Stimulated activated CD4-positive, alpha-beta T cell treated with anti-CD3 and anti-CD28 coated beads, Interleukin-4, amount 100 ng/mL, for 4 hours (primary cell): ENCODE results near the gene ZC3H10.
A peak's percentile ranks its signal among the peaks of the same experiment; 100 is the strongest.
"Not testable (repeated sequence)": the region's sequence is repeated elsewhere in the genome, so short reads cannot be mapped to it uniquely, and the experiment has no call there.

Experiments used
- DNase-seq, 2 experiments: peaks; one replicate each; pipeline ENCODE4 v3.0.0-alpha.2; 2020

ZC3H10 gene

DNA sequence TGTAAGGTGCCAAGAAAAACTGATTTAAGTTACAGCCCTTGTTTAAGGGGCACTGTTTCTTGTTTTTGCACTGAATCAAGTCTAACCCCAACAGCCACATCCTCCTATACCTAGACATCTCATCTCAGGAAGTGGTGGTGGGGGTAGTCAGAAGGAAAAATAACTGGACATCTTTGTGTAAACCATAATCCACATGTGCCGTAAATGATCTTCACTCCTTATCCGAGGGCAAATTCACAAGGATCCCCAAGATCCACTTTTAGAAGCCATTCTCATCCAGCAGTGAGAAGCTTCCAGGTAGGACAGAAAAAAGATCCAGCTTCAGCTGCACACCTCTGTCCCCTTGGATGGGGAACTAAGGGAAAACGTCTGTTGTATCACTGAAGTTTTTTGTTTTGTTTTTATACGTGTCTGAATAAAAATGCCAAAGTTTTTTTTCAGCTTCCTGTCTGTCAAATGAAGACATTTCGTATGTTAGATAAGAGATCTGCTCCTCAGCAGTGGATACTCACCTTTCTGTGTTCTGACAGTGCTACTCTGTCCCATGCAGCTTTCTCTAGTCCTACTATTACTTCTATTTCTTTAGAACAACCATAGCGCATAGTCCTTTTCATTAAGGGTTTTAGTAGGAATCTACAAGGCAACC is 14.9 kb upstream of the ZC3H10 start:
- no peak for DNase-seq

DNA sequence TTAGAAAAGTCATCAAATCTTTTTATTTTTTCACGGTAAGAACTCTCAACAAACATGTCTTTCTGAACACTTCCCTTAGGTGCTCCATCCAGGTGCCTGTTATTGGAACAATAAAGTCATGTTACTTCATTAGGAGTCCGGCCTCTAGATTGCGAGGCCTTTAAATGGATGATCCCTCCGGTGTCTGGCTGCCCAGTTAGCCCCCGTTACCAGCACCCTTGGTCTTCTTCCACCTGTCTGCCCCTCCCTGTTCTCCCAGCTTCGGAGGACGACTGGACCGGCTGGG is 14.3 kb upstream of the ZC3H10 start:
- no peak for DNase-seq

DNA sequence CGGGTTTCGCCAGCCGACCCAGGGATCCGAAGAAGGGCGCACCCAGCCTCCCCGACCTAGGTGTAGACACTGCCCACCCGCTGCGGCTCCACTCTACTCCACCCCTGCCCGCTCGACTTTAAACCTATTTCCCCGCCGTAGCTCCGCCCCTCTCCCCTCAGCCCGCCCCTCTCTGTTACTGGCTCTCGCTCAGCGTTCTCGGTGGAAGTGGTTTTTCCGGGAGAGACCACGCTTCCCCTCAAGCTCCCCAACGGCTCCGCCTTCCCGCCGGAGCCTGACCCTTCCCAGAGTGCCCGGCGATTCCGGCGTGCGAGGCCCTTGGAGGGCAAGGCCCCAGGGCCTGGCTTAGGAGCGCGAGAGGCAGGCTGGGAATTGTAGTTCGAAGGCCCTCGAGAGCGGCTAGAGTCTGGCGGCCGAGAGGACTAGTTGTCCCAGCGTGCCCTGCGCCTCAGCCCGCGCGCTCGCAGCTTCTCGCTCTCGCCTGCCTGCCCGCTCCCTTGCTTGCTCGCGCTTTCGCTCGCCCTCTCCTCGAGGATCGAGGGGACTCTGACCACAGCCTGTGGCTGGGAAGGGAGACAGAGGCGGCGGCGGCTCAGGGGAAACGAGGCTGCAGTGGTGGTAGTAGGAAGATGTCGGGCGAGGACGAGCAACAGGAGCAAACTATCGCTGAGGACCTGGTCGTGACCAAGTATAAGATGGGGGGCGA is 13.8 kb upstream of the ZC3H10 start, which contains the start of gene PA2G4:
PA2G4 (plus strand) TSS at position 451 of the 706 bp plus-strand sequence; CDS start at position 630, 179 bp downstream.
- peak; percentile 96 to 97 for DNase-seq

DNA sequence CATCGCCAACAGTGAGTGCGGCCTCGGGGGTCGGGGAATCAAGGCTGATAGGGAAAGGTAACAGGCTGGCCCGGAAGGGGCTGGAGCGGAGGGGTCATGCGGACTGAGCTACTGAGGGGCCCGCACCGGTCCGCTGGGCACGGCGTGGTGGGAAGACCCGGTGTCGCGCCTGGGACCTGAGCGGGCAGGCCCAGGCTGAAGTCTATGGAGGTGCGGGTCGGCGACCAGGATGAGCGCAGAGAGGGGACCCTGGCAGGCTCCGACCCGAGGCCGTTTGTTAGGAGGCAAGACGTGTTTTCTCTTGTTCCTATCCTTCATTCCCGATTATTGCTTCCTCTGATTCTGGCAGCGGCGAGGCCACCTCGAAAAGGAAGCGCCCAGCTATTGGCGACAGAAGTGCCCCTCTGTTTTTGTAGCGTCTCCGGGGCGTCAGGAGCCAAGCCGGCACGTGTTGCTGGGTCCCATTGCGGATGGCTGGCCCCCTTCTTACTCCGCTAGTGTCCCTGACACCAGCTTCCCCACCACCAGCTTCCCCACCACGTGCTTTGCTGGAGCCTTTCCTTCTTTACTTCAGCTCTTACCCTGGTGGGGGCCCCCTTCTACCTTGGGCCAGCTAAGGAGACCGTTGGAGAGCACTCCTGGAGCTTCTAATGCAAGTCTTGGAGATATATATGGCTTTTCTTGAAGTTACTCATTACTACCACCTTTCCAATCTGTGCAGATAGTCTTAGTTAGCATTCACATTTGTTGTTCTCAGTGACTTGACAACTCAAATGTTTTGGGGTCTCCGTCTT is 13.1 kb upstream of the ZC3H10 start:
- DNase-seq, result peak; percentile 16 to 41

DNA sequence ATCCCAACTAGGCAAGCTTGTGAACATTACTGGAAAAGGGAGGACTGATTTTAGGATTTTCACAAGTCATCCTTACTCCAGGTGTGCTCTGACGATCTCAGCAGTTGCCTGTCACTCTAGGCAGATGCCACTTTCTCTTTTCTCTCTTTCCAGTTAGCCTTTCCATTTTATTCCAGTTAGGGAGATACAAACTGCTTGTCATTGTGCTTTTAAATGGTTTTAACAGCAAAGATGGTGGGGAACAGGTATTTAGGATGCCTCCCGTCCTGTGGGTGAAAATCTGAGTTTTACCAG is 12.5 kb upstream of the ZC3H10 start:
- DNase-seq, result no peak

DNA sequence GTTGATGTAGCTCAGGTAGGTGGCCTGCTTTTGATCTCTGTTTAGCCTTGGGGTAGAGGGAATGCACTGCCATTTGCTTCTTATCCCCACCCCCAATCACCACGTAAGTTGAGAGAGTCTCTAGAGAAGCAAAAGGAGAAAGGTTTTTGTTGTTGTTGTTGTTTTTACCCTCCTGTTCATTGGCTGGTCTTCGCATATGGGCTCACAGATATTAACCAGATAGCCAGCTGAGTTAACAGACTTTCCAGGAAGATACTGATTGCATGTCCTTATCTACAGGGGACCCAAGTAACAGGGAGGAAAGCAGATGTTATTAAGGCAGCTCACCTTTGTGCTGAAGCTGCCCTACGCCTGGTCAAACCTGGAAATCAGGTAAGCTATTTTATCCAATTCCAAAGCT is 10.8 kb upstream of the ZC3H10 start:
- DNase-seq, result no peak

DNA sequence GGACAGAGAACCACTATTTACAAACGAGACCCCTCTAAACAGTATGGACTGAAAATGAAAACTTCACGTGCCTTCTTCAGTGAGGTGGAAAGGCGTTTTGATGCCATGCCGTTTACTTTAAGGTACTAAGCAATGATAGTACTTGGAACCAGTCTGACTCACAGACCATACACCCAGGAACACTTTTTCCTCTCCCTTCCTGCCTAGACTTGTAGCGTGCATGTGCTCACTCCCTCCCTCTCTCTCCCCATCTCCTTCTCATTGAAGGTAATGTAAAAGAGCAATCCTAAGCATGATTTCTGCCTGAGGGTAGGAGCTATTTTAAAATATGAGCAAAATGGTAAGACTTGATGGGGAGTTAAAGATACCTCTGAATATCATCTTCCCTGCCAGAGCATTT is 7.5 kb upstream of the ZC3H10 start:
- DNase-seq, result no peak

DNA sequence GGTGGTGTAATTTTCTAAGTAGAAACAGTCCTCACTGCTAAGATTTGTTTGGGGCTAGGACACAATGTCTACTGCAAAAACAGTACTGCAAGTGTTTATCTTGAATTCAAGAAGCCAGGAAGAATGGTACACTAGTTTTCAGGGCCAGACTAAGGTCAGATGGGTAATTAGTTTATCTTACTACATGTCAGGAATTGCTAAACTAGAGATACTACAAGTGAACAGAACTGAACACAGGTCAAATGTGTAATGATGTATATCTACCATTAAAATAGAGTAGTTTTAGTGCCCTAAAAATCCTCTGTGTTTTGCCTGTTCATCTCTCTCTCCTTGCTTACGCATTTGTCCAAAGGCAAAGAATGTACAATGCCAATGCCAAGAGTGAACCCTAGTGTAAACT is 4.0 kb upstream of the ZC3H10 start:
- no peak for DNase-seq

DNA sequence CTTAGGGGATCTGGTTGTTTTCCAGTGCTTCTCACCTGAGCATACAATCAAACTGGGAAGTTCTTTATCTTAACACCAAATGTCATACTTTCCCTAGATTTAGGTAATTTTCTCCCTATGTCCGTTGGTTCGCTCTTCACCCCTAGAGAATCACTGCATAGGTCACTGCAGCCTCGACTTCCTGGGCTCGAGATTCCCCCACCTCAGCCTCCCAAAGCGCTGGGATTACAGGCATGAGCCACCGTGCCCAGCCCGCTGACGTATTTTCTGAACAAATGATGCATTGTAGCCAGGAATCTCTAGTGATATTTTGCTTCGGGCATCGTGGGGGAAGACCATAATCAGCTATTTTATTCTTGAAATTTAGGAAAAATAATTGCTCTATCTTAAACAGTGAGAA is 2.7 kb upstream of the ZC3H10 start:
- DNase-seq, result no peak

DNA sequence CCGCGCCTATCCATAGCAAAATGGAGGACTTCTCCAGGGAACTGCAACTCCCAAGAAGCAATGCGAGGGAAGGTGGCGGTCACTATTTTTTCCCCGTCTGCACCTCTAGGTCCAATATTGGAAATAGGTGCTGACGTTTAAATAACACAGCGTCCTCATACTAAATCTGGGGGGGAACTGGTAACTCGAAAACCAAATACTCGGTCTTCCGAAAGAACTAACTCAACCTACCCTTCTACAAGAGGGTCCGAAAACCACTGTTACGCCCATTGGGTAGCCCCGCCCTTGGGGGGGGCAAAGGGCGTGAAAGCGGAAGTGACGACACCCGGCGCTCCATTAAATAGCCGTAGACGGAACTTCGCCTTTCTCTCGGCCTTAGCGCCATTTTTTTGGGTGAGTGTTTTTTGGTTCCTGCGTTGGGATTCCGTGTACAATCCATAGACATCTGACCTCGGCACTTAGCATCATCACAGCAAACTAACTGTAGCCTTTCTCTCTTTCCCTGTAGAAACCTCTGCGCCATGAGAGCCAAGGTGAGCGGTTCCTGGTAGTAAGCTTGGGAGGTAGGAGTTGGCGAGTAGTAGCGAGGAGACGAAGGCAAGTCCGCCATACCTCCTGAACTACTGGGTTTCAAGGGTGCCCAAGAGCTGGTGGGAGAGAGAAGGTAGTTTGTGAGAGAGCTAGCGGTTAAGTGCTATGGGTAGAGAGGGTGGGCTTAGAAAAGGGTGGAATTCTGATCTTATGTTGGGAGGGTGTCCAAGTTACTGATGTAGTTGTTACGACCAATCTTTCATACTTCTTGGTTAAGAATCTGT is 1.6 kb upstream of the ZC3H10 start, which contains the start of gene RPL41:
RPL41 (plus strand) TSS at position 367 of the 815 bp plus-strand sequence.
- peak; percentile 90 to 92 for DNase-seq

DNA sequence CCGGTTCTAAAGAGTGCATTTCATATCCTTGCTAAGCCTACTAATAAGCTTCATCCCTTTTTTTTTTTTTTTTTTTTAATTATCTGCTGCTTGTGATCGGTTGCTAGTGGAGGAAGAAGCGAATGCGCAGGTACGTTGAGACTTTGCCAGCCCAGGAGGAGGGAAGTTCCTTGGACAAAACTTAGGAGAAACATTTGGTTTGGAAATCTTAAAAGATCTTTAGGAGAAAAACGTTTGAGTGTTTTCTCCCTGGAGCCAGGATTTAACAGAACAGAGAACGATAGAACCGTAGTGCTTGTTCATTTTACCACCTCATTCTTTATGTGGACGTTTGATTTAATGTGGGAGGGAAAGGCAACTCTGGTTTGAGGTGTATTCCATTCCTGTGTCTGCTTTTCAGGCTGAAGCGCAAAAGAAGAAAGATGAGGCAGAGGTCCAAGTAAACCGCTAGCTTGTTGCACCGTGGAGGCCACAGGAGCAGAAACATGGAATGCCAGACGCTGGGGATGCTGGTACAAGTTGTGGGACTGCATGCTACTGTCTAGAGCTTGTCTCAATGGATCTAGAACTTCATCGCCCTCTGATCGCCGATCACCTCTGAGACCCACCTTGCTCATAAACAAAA is 872 bp upstream of the ZC3H10 start:
- not testable (repeated sequence) for DNase-seq

DNA sequence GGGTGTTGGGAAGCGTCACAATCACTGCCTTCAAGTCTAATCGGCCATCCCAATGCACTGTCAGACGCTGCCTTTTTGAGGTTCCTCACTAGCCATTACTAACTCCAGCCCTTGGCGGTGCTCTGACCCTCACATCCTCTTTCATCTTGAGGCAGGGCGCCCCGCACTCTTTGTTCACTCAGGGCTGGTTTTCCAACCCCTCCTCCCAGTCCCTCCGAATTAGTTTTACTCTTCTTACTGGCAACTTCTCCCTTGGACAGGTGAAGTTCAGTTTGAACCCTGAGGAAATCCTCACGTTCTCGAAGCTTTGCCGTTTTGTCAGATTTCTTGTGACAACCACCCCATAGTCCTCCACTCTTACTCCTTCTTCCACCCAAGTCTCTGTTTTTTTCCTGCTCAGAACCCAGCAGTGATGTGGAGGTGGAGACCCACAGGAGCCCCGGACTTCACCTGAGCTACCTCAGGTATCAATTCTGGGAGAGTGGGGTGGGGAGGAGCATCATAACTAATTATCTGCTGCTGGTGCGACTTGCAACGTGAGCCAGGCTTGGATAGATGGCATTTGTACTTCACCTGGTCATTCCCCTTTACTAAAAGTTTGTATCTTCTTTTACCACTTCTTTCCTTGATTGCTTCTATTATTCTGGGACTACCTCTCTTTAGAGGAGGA is 757 bp downstream of the ZC3H10 start:
- DNase-seq, result no peak

DNA sequence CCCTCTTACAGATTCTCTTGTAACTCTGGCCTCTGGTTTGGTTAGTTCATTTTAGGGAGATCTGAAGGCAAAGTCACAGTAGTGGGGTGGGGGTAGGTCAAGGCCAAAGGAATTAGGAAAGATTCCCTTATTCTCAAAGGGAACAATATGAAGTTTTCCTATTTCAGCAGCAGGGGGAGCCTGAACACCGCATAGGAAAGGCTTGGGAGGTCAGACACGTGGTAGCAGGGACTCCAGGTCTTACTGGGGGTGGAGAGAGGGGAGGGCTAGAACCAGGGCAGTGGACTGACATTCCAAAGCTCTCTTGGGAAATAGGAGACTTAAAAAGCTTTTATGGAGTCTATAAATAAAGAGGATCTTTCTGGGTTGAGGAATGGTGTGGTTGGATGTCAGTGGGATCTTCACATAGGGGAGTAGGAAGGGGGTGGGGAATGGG is 1.3 kb downstream of the ZC3H10 start:
- peak; percentile 43 to 67 for DNase-seq

DNA sequence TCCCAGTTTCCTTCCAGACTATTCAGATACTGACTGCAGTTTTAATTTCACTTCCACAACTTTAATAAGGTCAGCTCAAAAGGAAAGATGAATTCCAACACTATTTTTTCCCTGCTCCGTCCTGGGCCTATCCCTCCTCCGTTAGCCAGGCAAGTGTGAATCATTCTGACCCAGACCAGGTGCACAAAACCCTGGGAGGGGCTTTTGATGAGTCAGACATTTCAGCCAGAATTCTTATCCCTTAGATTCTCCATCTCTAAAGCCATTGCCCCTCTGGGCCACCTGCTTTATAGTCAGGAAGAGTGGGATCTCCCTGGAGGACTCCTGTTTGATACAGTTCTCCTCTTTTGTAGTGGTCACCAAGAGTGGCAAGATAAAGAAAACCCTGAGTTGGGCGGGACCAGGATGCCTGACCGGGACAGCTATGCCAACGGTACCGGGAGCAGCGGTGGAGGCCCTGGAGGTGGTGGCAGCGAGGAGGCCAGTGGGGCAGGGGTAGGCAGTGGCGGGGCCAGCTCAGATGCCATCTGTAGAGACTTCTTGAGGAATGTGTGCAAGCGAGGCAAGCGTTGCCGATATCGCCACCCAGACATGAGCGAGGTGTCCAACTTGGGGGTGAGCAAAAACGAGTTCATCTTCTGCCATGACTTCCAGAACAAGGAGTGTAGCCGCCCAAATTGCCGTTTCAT is 2.2 kb downstream of the ZC3H10 start:
- DNase-seq, result no peak

DNA sequence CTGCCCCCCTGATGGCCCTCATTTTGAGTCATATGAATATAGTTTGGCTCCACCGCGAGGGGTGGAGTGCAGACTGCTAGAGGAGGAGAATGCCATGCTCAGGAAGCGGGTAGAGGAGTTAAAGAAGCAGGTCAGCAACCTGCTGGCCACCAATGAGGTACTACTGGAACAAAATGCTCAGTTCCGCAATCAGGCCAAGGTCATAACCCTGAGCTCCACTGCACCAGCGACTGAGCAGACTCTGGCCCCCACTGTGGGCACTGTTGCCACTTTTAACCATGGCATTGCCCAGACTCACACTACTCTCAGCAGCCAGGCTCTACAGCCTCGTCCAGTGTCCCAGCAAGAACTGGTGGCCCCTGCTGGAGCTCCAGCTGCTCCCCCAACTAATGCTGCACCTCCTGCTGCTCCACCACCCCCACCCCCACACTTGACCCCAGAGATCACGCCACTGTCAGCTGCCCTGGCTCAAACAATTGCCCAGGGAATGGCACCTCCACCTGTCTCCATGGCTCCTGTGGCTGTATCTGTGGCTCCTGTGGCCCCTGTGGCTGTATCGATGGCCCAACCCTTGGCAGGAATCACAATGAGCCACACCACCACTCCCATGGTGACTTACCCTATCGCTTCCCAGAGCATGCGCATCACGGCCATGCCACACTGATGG is 3.3 kb downstream of the ZC3H10 start:
- DNase-seq, result no peak

DNA sequence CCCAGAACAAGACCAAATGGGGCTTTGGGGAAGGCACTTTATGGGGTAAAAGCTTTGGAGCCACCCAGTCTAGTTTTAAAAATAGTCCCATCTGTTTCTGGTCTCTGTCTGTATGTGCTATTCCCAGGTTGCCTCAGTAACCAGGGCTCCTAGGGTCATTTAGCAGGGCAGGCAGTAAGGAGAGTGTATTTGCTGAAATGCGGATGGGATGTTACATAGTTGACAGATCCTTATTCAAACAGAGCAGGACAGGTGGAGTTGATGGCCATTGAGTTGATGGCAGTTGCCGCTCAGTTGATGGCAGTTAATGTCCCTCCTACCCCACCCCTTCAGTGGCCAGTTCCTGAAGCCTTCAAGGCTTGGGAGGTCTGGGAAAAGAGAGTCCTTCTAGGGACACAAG is 4.6 kb downstream of the ZC3H10 start:
- DNase-seq, result no peak

DNA sequence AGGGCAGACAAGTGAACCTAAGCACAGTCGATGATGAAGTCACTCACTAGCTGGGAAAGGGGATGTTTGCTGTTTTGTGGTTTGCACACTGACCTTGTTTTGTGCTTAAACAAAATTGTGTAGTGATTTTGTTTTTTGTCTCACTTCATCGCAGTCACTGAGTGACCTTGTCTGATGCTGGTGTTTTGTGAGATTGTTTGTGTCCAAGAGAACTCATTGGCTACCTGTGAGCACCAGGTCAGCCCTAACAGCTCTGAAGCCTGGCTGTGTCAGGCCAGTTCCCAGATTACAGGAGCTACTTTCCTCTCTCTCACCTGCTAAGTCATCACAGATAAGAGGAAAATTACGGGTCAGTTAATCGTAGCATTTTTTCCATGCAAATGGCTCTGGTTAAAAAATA is 6.1 kb downstream of the ZC3H10 start:
- no peak for DNase-seq

DNA sequence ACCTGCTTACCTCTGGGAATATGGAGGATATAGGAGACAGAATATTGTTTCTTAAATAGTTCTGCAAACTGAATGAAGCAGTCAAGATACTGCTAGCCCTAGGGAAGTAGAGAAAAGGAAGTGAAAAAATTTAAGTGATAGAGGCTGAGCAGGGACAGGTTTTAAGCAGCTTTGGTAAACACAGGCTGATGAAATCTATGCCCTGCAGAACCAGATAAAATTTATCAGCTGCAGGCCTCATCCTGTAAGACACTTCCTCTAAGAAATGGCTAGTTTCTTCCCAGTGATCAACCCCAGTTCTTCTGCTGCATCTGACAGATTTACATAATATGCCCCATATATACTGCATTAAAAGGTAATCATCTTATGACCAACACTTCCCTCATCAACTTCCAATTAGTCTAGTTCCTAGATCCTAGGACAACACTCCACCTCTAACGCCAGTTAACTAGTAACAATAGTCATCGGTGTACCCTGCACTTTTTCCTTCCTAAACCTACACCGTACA is 8.7 kb downstream of the ZC3H10 start:
- no peak for DNase-seq

DNA sequence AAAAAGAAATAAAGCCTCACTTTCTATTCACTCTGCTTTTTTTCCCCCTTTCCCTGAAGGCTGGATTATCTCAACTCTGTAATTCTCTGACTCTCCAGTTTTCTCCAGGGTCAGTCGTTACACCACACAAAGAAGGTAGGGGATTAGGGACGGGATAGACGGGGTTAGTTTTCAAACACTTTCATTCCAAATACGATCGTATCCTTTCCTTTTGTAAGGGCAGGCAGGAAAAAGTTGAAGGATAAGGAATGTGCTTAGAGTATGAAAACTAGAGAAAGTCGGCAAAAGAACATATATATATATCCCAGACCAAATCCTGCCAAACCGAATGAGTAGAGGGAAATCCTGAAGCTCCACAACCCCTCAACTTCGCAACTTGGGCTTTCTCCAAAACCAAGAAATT is 9.4 kb downstream of the ZC3H10 start:
- DNase-seq, result no peak

DNA sequence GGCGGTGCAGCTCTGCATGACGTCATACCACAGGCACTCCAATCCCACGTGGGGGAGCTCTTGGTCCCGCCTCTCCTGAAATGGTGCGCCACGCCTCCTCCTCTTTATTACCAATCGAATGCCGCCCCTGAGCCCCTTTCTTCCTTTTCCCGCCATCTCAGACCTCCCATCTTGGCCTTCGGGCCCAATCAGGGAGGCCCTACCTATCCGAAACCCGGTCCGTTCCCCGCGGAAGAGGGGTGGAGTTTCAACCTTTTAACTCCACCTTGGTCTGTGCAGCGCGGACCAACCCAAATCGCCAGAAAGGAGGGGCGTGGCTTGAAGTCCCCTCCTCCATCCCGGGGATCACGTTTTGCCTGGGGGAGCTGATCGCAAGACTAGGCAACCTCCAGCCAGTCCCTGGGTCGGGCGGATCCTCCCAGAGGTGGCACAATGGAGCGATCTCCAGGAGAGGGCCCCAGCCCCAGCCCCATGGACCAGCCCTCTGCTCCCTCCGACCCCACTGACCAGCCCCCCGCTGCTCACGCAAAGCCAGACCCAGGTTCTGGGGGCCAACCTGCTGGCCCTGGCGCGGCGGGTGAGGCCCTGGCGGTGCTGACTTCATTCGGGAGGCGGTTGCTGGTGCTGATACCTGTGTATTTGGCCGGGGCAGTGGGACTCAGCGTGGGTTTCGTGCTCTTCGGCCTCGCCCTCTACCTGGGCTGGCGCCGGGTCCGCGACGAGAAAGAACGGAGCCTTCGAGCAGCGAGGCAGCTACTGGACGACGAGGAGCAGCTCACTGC is 10.0 kb downstream of the ZC3H10 start, which contains the start of gene ESYT1:
ESYT1 (plus strand) TSS at position 380 of the 782 bp plus-strand sequence; CDS start at position 433, 53 bp downstream.
- peak; percentile 87 to 99 for DNase-seq
